PC-9 (cell line): ENCODE data around the gene TACC3. TPM values are rescaled to one million over a fixed set of nuclear protein-coding genes. Genes with fewer than 3 reads are reported as not detected.

Source experiments
- BruUV-seq: library from RNA; stranded (reverse); fragments of 400-500 nt; replicated peaks from 2 replicates; lab custom pipeline; 2021; lab: Mats Ljungman, UMichigan
- CTCF ChIA-PET: fragments of 300-600 bp; sonication (Branson Sonifier 250); formaldehyde crosslinking; loops from one replicate; lab custom pipeline; 2022; ENCODE audit warnings: antibody characterized with exemption; lab: Charles Lee
- POLR2A ChIA-PET: fragments of 300-600 bp; sonication (Branson Sonifier 250); formaldehyde crosslinking; loops from one replicate; lab custom pipeline; 2022; ENCODE audit warnings: antibody characterized with exemption; ENCODE audit not compliant: unreplicated experiment; lab: Charles Lee
- DNase-seq, 2 experiments: peaks; one replicate each; pipeline versions ENCODE4 v3.0.0 to v3.0.0-alpha.2; 2015 to 2022; ENCODE audit warnings: mixed read lengths in 1 of 2
- H2AFZ ChIP-seq: fragments of 200-600 bp; sonication (generic); 2 replicates; pipeline ENCODE4 v1.8.1; 2017; ENCODE audit warnings: antibody characterized with exemption
- H3F3A ChIP-seq: fragments of 200-600 bp; sonication (generic); 2 replicates; pipeline ENCODE4 v1.8.1; 2017; ENCODE audit warnings: antibody characterized with exemption, mild to moderate bottlenecking, low read depth; ENCODE audit not compliant: insufficient read depth
- H3K27ac ChIP-seq: fragments of 200-600 bp; sonication (generic); 2 replicates; pipeline ENCODE4 v1.6.1; 2016; ENCODE audit warnings: mixed run types
- H3K27me3 ChIP-seq: fragments of 200-600 bp; sonication (generic); 2 replicates; pipeline ENCODE4 v1.6.1; 2016; ENCODE audit warnings: low read depth, mixed run types; ENCODE audit not compliant: insufficient read depth
- H3K36me3 ChIP-seq: fragments of 200-600 bp; sonication (generic); 2 replicates; pipeline ENCODE4 v1.6.1; 2016; ENCODE audit warnings: low read depth, mixed run types
- H3K4me1 ChIP-seq: fragments of 200-600 bp; sonication (generic); replicated peaks from 2 replicates; pipeline ENCODE4 v1.6.1; 2016; ENCODE audit warnings: mixed run types; ENCODE audit not compliant: insufficient read depth
- H3K4me2 ChIP-seq: fragments of 200-600 bp; sonication (generic); 2 replicates; pipeline ENCODE4 v1.6.1; 2017; ENCODE audit warnings: mixed run types
- H3K4me3 ChIP-seq: fragments of 200-600 bp; sonication (generic); 2 replicates; pipeline ENCODE4 v1.6.1; 2016; ENCODE audit warnings: mixed run types
- H3K79me2 ChIP-seq: fragments of 200-600 bp; sonication (generic); 2 replicates; pipeline ENCODE4 v1.6.1; 2017; ENCODE audit warnings: low read depth, mixed run types
- H3K9me2 ChIP-seq: fragments of 200-600 bp; sonication (generic); 2 replicates; pipeline ENCODE4 v1.8.1; 2017; ENCODE audit warnings: mild to moderate bottlenecking; ENCODE audit not compliant: insufficient read depth
- H3K9me3 ChIP-seq: fragments of 200-600 bp; sonication (generic); 2 replicates; pipeline ENCODE4 v1.8.1; 2016; ENCODE audit warnings: low read depth; ENCODE audit not compliant: insufficient read depth
- H4K20me1 ChIP-seq: fragments of 200-600 bp; sonication (generic); 2 replicates; pipeline ENCODE4 v1.8.1; 2017; ENCODE audit not compliant: insufficient read depth
- EZH2 ChIP-seq: fragments of 200-600 bp; sonication (generic); IDR thresholded peaks from 2 replicates; pipeline ENCODE4 v1.8.0; 2017; ENCODE audit warnings: antibody characterized with exemption, low read depth
- intact Hi-C: fragments of 100-400 bp; cut with micrococcal nuclease; formaldehyde crosslinking; loops from one replicate; pipeline ENCODE4 v1.10.0; 2022; ENCODE audit not compliant: unreplicated experiment
- total RNA-seq: library from RNA; stranded (reverse); gene quantifications from 2 replicates; pipeline ENCODE4 v1.2.3, GENCODE V29; 2021
- TF ChIP-seq, protein P1 (sequence below): fragments of 200-600 bp; sonication (generic); conservative IDR thresholded peaks from 2 replicates; pipeline ENCODE4 v1.6.1; 2017; ENCODE audit warnings: mixed run types, antibody characterized with exemption, mild to moderate bottlenecking, moderate library complexity

Gene TACC3
- total RNA-seq, 1 experiment from 2014 or later, result 134 TPM

DNA sequence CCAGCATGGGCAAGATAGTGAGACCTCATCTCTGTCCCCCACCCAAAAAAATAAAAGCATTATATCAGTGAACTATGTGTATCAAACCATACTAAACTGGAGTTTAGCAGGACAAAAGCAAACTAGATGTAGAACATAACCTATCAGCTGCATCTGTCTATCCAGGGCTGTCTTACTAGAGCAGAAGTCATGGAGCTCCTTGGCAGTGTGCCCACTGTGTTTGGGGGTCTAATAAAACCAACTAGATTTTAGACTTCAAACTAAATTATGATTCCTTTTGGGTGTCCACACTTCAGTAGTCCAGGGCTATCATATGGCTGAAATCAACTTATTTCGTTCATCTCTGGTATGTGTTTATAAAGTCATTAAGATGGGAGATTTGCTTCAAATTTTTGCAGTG is 17.5 kb upstream of the TACC3 start:
- Histone ChIP-seq H3K27ac (no peak overlapping the region), H3K4me2 (no peak overlapping the region), H2AFZ (no peak overlapping the region), H3K4me3 (no peak overlapping the region), H3K36me3 (peaks cover 30% of the 10 kb centered on the region), H3K4me1 (no peaks in the 10 kb centered on the region; the same call in 1 of the 2 replicates), H3K27me3 (no peaks in the 10 kb centered on the region), H3F3A (peaks cover 27% of the 10 kb centered on the region; the same call in 1 of the 2 replicates), H3K79me2 (peaks cover 77% of the 10 kb centered on the region), H3K9me3 (no peaks in the 10 kb centered on the region), H4K20me1 (peaks cover 42% of the 10 kb centered on the region), H3K9me2 (no peaks in the 10 kb centered on the region)
- no TSS peak for BruUV-seq
- TF ChIP-seq EZH2, result no peak
- TF ChIP-seq, protein P1, sequence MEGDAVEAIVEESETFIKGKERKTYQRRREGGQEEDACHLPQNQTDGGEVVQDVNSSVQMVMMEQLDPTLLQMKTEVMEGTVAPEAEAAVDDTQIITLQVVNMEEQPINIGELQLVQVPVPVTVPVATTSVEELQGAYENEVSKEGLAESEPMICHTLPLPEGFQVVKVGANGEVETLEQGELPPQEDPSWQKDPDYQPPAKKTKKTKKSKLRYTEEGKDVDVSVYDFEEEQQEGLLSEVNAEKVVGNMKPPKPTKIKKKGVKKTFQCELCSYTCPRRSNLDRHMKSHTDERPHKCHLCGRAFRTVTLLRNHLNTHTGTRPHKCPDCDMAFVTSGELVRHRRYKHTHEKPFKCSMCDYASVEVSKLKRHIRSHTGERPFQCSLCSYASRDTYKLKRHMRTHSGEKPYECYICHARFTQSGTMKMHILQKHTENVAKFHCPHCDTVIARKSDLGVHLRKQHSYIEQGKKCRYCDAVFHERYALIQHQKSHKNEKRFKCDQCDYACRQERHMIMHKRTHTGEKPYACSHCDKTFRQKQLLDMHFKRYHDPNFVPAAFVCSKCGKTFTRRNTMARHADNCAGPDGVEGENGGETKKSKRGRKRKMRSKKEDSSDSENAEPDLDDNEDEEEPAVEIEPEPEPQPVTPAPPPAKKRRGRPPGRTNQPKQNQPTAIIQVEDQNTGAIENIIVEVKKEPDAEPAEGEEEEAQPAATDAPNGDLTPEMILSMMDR, result no peak
- intact Hi-C loops, result no loop called here
- no peak for DNase-seq
- CTCF ChIA-PET, result interaction anchor here (0.6 kb wide), 1 partner anchor 23 kb away, joined by 3 read pairs; no protein-coding TSS in a partner anchor
- POLR2A ChIA-PET, result no interaction called here

DNA sequence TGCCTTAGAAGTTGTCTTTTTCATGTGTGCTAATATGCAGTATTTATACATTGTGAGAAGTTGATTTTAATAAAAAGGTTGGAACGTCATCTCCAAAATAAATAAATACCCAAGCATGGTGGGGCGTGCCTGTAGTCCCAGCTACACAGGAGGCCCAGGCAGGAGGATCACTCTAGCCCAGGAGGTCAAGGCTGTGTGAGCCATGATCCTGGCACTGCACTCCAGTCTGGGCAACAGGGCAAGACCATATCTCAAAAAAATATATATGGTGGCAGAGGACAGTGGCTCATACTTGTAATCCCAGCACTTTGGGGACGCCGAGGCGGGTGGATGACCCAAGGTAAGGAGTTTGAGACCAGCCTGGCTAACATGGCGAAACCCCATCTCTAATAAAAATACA is 15.6 kb upstream of the TACC3 start:
- Histone ChIP-seq H3K9me2 (no peaks in the 10 kb centered on the region), H2AFZ (no peak overlapping the region), H3F3A (peaks cover 14% of the 10 kb centered on the region; the same call in 1 of the 2 replicates), H3K4me3 (no peak overlapping the region), H3K27me3 (no peaks in the 10 kb centered on the region), H3K27ac (no peak overlapping the region), H3K9me3 (no peaks in the 10 kb centered on the region), H3K4me2 (no peak overlapping the region), H4K20me1 (peaks cover 54% of the 10 kb centered on the region), H3K79me2 (peaks cover 89% of the 10 kb centered on the region), H3K4me1 (peaks cover 11% of the 10 kb centered on the region), H3K36me3 (peaks cover 18% of the 10 kb centered on the region; the same call in 1 of the 2 replicates)
- no peak for TF ChIP-seq EZH2
- TF ChIP-seq, protein P1, result no peak
- intact Hi-C loops, result no loop called here
- no peak for DNase-seq
- ChIA-PET CTCF (no interaction called here), POLR2A (no interaction called here)
- BruUV-seq, result no TSS peak

DNA sequence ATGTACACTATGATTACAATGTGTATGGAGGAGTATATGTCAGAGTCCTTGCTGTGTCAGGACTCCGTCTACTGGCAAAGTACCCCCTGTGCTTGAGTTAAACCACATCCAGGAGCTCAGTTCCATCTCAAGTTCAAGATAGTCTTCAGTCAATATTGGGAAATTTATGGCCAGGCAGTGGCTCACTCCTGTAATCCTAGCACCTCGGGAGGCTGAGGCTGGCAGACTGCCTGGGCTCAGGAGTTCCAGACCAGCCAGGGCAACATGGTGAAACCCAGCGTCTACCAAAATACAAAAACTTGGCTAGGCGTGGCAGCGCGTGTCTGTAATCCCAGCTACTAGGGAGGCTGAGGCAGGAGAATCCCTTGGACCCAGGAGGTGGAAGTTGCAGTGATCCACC is 15.0 kb upstream of the TACC3 start:
- Histone ChIP-seq H3K27ac (no peak overlapping the region), H3K9me3 (no peaks in the 10 kb centered on the region), H3F3A (peaks cover 12% of the 10 kb centered on the region; the same call in 1 of the 2 replicates), H3K4me3 (no peak overlapping the region), H3K36me3 (peaks cover 18% of the 10 kb centered on the region; the same call in 1 of the 2 replicates), H3K79me2 (peaks cover 94% of the 10 kb centered on the region), H3K4me1 (peaks cover 11% of the 10 kb centered on the region), H3K27me3 (no peaks in the 10 kb centered on the region), H2AFZ (no peak overlapping the region), H4K20me1 (peaks cover 52% of the 10 kb centered on the region), H3K4me2 (no peak overlapping the region), H3K9me2 (no peaks in the 10 kb centered on the region)
- BruUV-seq, result no TSS peak
- POLR2A ChIA-PET, result no interaction called here
- no peak for DNase-seq
- TF ChIP-seq, protein P1, result no peak
- TF ChIP-seq EZH2, result no peak
- intact Hi-C loops, result no loop called here
- CTCF ChIA-PET, result no interaction called here
